Esophagus (tissue), 2 donors: ENCODE data around the gene IL25. TPM values are rescaled to one million over a fixed set of nuclear protein-coding genes. Genes with fewer than 3 reads are reported as not detected.
"Not testable (repeated sequence)": the region's sequence is repeated elsewhere in the genome, so short reads cannot be mapped to it uniquely, and the experiment has no call there.

Experiments
- H3K27ac ChIP-seq, 2 donors: one replicate each; pipeline ENCODE4 v1.5.1; 2013; ENCODE audit warnings: low read depth in 2 of 2, mild to moderate bottlenecking in 2 of 2, inconsistent platforms in 1 of 2, low read length in 1 of 2, moderate library complexity in 1 of 2
- H3K27me3 ChIP-seq, 2 donors: one replicate each; pipeline ENCODE4 v1.6.1; 2013; ENCODE audit warnings: low read length in 2 of 2, control low read depth in 1 of 2, mild to moderate bottlenecking in 1 of 2; ENCODE audit not compliant: insufficient read depth in 2 of 2, control insufficient read depth in 1 of 2
- H3K36me3 ChIP-seq, 2 donors: one replicate each; pipeline ENCODE4 v1.6.1; 2013; ENCODE audit warnings: low read length in 1 of 2; ENCODE audit not compliant: control insufficient read depth in 2 of 2, insufficient read depth in 2 of 2
- H3K4me1 ChIP-seq, 2 donors: one replicate each; pipeline ENCODE4 v1.6.1; 2013; ENCODE audit warnings: low read length in 1 of 2; ENCODE audit not compliant: control insufficient read depth in 2 of 2, insufficient read depth in 2 of 2
- H3K4me3 ChIP-seq, 2 donors: one replicate each; pipeline ENCODE4 v1.5.1; 2013; ENCODE audit warnings: low read length in 2 of 2, mild to moderate bottlenecking in 2 of 2, low read depth in 1 of 2, moderate library complexity in 1 of 2
- H3K9me3 ChIP-seq, 2 donors: one replicate each; pipeline ENCODE4 v1.6.1; 2013; ENCODE audit warnings: mild to moderate bottlenecking in 2 of 2, low read depth in 1 of 2, low read length in 1 of 2, moderate library complexity in 1 of 2; ENCODE audit not compliant: control insufficient read depth in 2 of 2, insufficient read depth in 1 of 2
- WGBS, 2 donors: extraction: QIAGEN DNeasy Blood & Tissue Kit; methylation state at CpG; one replicate each; pipeline ENCODE4 v1.1.7; 2013; 5-methylcytosine and 5-hydroxymethylcytosine counted together
- polyA plus RNA-seq, 2 donors: library from polyadenylated mRNA; stranded (reverse); fragments of 200-250 nt; gene quantifications; one replicate each; pipeline ENCODE4 v1.2.3, GENCODE V29; 2013
- donor health status: healthy with polysubstance abuse.
- donor health status: Bipolar disorder and iron deficiency.

The IL25 gene
- not detected for polyA plus RNA-seq

- peaks cover 0 to 8% of the 10 kb centered on the region in 2 donors for H3K4me1 ChIP-seq
- no peak within 1 kb of the TSS for H3K4me3 ChIP-seq
- no peak within 1 kb of the TSS for H3K27ac ChIP-seq
- no peaks in the 10 kb centered on the region for H3K27me3 ChIP-seq
- 69 to 84% methylated on average over 2 of the region's 2 CpGs for WGBS, 2 donors
- no peaks in the 10 kb centered on the region for H3K36me3 ChIP-seq
- H3K9me3 ChIP-seq: no peaks in the 10 kb centered on the region
Measured at GRCh38 chr14:23372509-23372908, at the start of gene IL25. TSS of gene IL25 (plus strand) at chr14:23372809.

DNA sequence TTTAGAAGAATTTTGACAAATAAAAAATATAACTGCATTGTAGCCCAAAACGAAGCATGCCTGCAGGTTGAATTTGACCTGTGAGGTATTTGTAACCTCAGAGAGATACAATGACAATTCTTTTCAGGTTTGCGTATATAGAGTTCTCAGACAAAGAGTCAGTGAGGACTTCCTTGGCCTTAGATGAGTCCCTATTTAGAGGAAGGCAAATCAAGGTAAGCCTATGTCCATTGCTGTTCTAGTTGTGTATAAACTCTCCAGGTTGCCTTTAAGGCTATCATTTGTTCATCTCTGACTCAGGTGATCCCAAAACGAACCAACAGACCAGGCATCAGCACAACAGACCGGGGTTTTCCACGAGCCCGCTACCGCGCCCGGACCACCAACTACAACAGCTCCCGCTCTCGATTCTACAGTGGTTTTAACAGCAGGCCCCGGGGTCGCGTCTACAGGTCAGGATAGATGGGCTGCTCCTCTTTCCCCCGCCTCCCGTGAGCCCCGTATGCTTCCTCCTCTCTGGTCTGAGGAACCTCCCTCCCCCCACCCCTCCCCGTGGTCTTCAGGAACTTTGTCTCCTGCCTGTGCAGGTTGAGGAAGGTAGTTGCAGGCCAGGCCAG lies 48.7 kb upstream of the IL25 start:
- Histone ChIP-seq H3K36me3 (peaks cover 4 to 18% of the 10 kb centered on the region in 2 donors), H3K4me3 (no peak overlapping the region), H3K27ac (no peak overlapping the region), H3K9me3 (no peaks in the 10 kb centered on the region), H3K27me3 (no peaks in the 10 kb centered on the region), H3K4me1 (peaks cover 3 to 5% of the 10 kb centered on the region in 2 donors)
- WGBS, 2 donors: 86 to 88% methylated on average over 18 of the region's 18 CpGs

DNA sequence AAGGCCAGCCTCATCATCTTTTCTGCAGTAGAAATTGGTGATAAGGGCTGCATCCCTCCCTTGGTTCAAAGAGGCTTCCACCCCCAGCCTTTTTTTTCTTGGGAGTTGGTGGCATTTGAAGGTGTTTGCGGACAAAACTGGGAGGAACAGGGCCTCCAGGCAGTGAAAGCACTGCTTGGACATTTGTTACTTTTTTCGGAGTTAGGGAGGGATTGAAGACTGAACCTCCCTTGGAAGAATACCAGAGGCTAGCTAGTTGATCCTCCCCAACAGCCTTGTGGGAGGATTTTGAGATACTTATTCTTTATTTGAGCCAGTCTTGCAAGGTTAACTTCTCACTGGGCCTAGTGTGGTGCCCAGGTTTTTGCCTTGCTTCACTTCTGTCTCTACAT lies 48.2 kb upstream of the IL25 start:
- H3K27me3 ChIP-seq: no peaks in the 10 kb centered on the region
- H3K4me1 ChIP-seq: peaks cover 3 to 5% of the 10 kb centered on the region in 2 donors
- 71 to 72% methylated on average over 2 of the region's 2 CpGs for WGBS, 2 donors
- peaks cover 4 to 18% of the 10 kb centered on the region in 2 donors for H3K36me3 ChIP-seq
- no peak overlapping the region for H3K27ac ChIP-seq
- no peak overlapping the region for H3K4me3 ChIP-seq
- H3K9me3 ChIP-seq: no peaks in the 10 kb centered on the region

GRCh38 chr14:23324993-23325392 lies 47.6 kb upstream of the IL25 start:
- H3K27ac ChIP-seq: no peak overlapping the region
- H3K4me3 ChIP-seq: no peak overlapping the region
- H3K4me1 ChIP-seq: peaks cover 3 to 5% of the 10 kb centered on the region in 2 donors
- H3K27me3 ChIP-seq: no peaks in the 10 kb centered on the region
- H3K9me3 ChIP-seq: no peaks in the 10 kb centered on the region
- WGBS, 2 donors: 82 to 83% methylated on average over 7 of the region's 7 CpGs
- peaks cover 4 to 18% of the 10 kb centered on the region in 2 donors for H3K36me3 ChIP-seq

DNA sequence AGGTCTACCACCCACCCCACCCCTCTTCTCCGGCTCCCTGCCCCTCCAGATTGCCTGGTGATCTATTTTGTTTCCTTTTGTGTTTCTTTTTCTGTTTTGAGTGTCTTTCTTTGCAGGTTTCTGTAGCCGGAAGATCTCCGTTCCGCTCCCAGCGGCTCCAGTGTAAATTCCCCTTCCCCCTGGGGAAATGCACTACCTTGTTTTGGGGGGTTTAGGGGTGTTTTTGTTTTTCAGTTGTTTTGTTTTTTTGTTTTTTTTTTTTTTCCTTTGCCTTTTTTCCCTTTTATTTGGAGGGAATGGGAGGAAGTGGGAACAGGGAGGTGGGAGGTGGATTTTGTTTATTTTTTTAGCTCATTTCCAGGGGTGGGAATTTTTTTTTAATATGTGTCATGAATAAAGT lies 46.9 kb upstream of the IL25 start:
- WGBS, 2 donors: 91 to 94% methylated on average over 5 of the region's 5 CpGs
- H3K4me1 ChIP-seq: not testable (repeated sequence)

DNA sequence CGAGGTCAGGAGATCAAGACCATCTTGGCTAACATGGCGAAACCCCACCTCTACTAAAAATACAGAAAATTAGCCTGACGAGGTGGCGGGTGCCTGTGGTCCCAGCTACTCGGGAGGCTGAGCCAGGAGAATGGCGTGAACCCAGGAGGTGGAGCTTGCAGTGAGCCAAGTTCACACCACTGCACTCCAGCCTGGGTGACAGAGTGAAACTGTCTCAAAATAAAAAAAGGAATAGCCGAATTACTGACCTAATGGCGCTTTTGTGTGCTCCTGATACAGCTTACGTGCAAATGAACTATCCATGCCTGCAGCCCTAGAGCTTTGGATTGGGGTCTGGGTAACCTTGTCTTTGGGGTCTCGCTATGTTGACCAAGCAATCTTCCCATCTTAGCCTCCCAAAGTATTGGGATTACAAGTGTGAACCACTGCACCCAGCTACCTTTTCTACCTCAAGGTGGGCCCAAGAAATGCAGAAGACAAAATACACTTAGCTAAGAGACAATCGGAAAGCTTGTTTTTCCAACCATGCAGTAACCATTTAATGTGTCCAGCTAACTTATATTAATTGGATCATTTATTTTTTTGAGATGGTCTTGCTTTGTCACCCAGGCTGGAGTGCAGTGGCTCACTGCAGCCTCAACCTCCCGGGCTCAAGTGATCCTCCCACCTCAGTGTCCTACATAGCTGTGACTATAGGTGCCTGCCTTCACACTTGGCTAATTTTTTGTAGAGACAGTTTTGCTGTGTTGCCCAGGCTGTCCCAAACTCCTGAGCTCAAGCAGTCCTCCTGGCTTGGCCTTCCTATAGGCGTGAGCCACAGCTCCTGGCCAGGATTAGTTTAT lies 45.9 kb upstream of the IL25 start:
- H3K4me3 ChIP-seq: no peak overlapping the region
- WGBS, 2 donors: 74 to 76% methylated on average over 13 of the region's 13 CpGs
- peaks cover 4 to 18% of the 10 kb centered on the region in 2 donors for H3K36me3 ChIP-seq

More for the DNA sequence above, 46.9 kb upstream of the IL25 start:
- H3K27me3 ChIP-seq, H3K4me3 ChIP-seq, H3K27ac ChIP-seq, H3K9me3 ChIP-seq: not testable (repeated sequence)
- H3K36me3 ChIP-seq: peaks cover 4 to 18% of the 10 kb centered on the region in 2 donors

GRCh38 chr14:23327947-23328744 lies 44.5 kb upstream of the IL25 start:
- no peak overlapping the region for H3K4me3 ChIP-seq
- 43% methylated on average over 4 of the region's 4 CpGs for WGBS, 2 donors
- no peaks in the 10 kb centered on the region for H3K9me3 ChIP-seq
- H3K27ac ChIP-seq: no peak overlapping the region
- H3K27me3 ChIP-seq: no peaks in the 10 kb centered on the region
- peaks cover 4 to 15% of the 10 kb centered on the region in 2 donors for H3K36me3 ChIP-seq
- H3K4me1 ChIP-seq: no peaks in the 10 kb centered on the region

More for the DNA sequence above, 45.9 kb upstream of the IL25 start:
- Histone ChIP-seq H3K9me3 (no peaks in the 10 kb centered on the region), H3K4me1 (no peaks in the 10 kb centered on the region), H3K27me3 (no peaks in the 10 kb centered on the region), H3K27ac (no peak overlapping the region)

GRCh38 chr14:23335623-23336022 lies 37.0 kb upstream of the IL25 start:
- 83 to 89% methylated on average over 5 of the region's 5 CpGs for WGBS, 2 donors
- H3K9me3 ChIP-seq: no peaks in the 10 kb centered on the region

GRCh38 chr14:23339506-23340268 lies 32.9 kb upstream of the IL25 start:
- WGBS, 2 donors: 73 to 84% methylated on average over 1 of the region's 1 CpG
- no peaks in the 10 kb centered on the region for H3K4me1 ChIP-seq

More at GRCh38 chr14:23335623-23336022, 37.0 kb upstream of the IL25 start:
- H3K4me1 ChIP-seq: no peaks in the 10 kb centered on the region
- H3K4me3 ChIP-seq: no peak overlapping the region
- H3K27me3 ChIP-seq: no peaks in the 10 kb centered on the region
- H3K27ac ChIP-seq: no peak overlapping the region
- H3K36me3 ChIP-seq: no peaks in the 10 kb centered on the region

More at GRCh38 chr14:23339506-23340268, 32.9 kb upstream of the IL25 start:
- H3K9me3 ChIP-seq: no peaks in the 10 kb centered on the region
- H3K27me3 ChIP-seq: no peaks in the 10 kb centered on the region
- no peak overlapping the region for H3K4me3 ChIP-seq
- H3K27ac ChIP-seq: no peak overlapping the region
- no peaks in the 10 kb centered on the region for H3K36me3 ChIP-seq
